Activated CD4-positive, alpha-beta T cell treated with anti-CD3 and anti-CD28 coated beads for 48 hours (primary cell): ENCODE measurements around the gene ARL6IP4.
"Not testable (repeated sequence)": the region's sequence is repeated elsewhere in the genome, so short reads cannot be mapped to it uniquely, and the experiment has no call there.

Experiments
- DNase-seq: peaks from one replicate; pipeline ENCODE4 v3.0.0-alpha.2; 2020

ARL6IP4 gene

DNA sequence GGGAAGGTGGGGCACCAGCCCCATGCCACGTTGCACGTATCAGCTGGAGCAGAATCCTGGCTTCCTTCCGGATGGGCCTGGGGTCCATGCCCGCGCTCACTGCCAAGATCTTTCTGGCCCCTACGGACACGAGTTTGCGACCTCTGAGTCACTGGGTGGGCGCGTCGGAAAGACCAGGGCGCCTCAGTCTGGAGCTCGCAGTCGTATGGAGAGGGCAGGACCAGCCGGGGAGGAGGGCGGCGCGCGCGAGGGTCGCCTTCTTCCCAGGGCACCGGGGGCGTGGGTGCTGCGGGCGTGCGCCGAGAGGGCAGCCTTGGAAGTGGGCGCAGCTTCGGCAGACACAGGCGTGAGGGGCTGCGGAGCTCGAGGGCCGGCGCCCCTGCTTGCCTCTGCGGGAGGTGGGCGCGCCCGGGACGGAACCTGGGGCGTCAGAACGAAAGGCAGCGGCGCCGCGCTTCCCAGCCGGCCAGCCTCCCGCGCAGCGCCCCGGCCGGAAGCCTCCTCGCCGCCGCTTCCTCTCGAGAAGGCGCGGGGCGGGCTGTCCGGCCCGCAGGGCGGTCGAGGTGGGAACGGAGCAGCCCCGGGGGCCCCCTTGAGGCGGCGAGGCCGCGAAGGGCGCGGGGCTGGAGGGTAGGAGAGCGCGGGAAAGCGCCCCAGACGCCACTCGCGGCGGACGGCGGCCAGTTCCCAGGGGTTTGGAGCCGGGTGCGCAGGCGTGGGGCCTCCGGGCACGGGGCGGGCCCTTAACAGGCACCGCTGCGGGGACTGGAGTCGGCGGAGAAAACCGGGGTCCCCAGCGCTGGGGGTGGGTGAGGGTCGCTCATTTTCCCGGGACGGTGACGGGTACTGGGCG, at the start of gene ARL6IP4:
Gene ARL6IP4 (plus strand): TSS at position 499 of the 853 bp plus-strand sequence. CDS start 459 bp downstream, outside the sequence.
- peak; percentile 75 for DNase-seq

DNA sequence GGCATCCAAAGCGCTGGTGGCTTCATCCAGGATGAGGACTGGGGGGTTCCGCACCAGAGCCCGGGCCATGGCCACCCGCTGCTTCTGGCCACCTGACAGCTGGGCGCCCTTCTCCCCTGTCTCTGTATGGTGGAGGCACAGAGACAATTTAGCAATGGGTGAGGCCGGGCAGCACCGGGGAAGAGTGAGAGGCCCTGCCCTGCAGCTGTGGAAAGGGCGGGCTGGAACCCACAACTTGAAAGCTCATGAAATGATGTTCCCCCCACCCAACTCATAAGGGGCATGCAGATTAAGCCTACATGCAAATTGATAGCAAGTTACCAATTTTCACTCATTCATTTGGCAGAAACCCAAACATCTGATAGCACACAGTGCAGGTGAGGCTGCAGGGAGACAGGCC, 48.3 kb upstream of the ARL6IP4 start:
- no peak for DNase-seq

DNA sequence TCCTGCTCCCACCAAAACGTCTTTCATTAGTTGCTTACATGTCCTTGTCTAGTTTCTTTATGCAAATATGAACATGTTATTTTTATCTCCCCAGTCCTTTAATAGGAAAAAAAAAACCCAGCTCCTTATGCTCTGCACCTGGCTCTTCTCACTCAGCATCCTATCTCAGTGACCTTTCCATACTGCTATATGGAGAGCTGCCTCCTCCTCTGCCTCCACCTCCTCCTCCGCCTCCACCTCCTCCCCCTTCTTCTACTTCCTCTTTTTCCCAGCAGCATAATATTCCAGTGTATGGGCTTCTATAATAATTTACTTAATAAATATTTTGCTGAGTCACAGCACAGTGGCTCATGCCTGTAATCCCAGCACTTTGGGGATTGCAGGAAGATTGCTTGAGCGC, 45.8 kb upstream of the ARL6IP4 start:
- no peak for DNase-seq

DNA sequence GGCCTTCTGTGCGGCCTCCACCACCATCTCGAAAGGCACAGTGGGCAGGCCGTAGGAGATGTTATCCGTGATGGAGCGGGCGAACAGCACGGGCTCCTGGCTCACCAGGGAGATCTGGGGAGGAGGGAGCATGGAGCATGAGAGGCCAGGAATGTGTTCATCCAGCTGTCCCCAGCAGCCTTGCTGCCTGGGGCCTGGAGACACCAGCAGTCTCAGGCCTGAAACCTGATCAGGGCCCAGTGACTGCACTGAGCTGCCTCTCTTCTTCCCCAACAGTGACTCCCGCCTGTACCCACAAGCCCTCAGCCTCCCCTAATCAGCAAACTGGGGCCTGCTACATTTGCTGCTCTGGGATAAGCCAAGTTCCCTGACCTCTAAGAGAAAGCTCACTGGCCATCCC, 45.2 kb upstream of the ARL6IP4 start:
- DNase-seq: no peak

DNA sequence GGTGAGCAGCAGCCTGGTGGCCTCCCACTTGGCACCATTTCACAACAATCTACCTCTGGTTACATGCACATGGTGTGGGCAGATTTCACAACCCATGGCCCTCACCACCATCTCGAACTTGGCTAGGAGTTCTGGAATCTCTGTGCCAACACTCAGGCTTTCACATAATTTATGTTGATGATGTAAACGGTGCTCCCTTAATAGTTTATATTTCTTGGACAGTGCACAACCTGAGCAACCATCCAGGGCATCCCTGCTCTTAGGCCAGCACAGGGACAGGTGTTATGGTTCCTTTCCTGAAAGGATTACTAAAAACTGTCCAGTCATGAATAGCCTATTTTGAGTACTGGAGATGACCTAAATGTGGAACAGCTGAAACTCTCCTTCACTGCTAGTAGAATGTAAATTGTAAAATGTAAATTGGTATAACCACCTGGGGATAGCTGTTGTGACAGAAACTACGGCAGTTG, 42.8 kb upstream of the ARL6IP4 start:
- DNase-seq: no peak

DNA sequence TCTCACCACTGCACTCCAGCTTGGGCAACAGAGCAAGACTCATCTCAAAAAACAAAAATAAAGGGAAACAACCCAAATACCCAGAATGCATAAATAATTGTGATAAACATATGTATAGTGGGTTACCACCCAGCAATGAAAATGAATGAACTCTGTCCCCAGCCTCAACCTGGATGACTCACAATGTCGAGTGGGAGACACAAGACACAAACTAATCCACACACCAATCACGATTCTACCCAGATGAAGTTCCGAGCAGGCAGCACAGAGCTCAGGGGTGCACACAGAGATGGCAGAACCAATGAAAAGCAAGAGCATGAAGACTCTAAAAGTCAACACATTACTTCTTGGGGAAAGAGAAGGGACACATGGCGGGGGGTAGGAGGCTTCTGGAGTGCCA, 41.4 kb upstream of the ARL6IP4 start:
- no peak for DNase-seq

DNA sequence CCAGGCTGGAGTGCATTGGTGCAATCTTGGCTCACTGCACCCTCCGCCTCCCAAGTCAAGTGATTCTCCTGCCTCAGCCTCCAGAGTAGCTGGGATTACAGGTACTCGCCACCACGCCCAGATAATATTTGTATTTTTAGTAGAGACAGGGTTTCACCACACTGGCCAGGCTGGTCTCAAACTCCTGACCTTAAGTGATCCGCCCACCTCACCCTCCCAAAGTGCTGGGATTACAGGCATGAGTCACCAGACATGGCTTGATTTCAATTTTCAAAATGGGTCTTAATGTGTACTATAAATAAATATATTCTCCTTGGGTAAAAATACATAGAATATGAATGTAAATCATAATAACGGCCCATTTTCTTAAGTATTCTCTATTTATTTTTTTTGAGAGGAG, 39.1 kb upstream of the ARL6IP4 start:
- DNase-seq: not testable (repeated sequence)

DNA sequence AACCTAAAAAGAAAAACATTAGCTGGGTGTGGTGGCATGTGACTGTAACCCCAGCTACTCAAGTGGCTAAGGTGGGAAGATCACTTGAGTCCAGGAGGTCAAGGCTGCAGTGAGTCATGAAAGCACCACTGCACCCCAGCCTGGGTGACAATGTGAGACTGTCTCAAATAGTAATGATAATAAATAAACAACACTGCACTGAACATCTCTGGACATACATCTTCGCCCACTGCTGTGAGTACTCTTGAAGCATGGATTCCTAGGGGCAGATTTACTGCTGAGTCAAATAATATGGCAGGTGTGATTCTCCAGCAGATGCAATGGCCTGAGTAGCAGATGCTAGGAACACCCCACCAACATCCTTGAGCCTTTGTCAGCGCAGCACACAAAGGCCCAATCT, 37.8 kb upstream of the ARL6IP4 start:
- DNase-seq: no peak

DNA sequence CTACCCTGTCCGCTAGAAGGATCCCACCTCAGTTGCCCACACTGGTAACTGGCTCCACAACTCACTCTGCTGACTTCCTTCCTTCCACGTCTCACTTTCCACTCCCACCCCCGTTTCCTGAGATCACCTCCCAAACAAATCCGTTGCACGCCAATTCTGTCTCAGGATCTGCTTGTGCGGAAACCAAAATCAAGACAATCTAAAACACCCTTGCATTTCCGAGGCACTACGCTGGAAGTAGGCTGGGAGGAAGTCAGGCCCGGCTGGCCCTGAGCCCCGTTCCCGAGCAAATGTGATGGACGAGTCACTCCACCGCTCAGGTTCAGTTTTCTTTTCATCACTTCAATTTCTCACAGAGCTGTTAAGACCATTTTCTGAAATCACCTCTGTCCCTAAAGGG, 37.3 kb upstream of the ARL6IP4 start:
- DNase-seq: no peak

DNA sequence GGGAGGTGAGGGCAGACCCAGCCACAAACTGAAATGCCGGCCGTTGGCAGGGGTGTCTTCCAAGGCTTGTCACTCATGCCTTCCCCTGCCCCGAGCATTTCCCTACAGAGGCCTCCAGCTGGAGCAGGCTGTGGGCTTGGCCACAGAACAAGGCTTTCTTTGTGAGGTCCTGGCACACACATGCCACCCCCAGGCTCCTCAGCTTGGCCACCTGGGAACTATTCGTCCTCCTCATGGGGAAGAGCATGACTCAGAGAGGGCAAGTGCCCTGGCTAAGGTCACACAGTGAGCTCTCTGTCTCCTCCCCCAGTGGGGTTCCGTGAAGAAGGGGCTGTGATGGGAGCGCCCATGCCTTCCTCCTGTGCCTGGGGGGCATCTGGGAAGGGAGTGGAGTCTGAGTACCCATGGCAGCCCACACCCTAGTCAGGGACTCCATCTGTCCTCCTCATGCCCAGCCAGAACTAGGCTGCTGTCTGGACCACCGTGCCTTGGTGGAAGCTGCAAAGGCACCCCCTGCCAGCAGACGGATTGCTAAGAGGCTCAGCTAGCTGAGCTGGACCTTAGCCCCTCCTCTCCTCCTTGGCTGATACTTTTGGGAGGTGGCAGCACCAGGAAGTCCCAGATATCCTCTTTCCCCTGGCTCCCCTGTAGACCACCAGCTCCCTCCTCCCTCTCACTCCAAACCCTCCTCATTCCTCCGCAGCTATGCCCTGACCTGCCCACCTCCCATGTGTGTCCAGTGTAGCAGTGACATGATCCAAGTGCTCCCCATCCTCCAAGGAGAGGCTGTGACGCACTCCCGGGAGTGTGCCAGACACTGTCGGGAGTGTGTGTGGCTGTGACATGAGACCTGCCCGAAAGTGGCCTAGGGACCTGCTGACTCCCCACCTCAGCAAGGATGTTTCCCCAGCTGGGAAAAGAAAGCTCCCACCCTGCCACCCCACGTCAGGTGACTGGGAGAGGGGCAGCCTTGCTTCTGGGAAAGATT, 35.6 kb upstream of the ARL6IP4 start:
- DNase-seq: no peak

DNA sequence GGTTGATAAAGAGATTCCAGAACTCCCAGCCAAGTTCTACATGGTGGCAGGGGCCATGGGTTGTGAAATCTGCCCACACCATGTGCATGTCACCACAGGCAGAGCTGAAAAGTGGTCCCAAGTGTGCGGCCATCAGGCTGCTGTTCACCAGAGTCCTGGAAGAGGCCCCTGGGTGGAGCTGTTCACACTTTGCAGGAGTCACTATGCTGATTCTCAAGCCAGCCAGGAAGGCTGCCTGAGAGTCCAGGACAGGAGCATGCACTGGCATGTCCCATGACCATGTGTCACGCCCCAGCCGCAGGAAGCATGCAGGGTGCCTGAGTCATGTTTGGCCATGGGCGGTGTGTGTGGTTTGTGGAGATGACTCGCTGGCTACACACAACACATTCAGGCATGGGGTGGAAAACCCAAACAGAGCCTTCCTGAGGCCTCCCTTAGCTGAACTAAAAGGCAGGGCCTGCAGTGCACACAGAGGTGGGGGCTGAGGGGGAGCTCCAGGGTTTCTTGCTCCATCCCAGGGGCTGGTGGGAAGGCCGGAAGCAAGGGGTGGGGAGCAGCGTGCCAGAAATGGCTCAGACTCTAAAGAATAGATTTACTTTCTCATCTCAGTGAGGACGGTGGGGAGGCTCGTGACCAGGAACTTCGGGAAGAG, 33.7 kb upstream of the ARL6IP4 start:
- DNase-seq: peak; percentile 93

DNA sequence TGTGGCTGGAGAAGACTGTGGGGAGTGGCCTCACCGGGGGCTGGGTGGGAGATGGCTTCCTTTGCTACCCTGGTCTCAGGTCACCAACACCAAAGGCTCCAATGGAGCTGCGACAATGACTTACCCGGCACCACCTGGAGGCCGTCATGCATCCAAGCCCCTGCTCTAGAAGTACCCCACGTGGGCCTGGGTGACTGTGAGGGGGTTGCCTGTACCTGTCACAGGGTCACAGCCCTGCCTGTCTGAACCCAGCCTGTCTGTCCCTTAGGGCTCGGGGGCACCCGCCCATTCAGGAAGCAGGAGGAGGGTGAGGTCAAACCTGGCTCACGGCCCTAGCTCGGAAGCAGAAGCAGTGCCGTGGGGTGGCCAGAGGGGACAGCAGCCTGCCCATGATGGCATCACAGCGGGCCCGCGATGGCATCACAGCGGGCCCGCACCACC, 33.1 kb upstream of the ARL6IP4 start:
- no peak for DNase-seq

DNA sequence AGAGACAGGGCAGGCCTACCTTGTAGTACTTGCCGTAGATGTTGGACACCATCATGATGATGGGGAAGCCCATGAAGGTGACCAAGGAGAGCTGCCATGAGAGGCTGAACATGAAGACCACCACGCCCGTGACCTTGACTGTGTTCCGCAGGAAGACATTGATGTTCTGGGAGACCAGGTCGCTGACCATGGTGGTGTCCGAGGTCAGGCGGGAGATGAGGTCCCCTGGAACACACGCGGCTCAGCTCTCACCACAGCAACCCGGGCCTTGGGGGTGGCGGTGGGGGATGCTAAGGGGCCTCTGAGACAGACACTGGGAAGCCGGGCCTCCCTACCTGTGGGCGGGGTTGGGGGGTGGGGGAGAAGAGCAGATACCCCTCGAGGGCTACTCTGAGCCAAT, 31.9 kb upstream of the ARL6IP4 start:
- no peak for DNase-seq

DNA sequence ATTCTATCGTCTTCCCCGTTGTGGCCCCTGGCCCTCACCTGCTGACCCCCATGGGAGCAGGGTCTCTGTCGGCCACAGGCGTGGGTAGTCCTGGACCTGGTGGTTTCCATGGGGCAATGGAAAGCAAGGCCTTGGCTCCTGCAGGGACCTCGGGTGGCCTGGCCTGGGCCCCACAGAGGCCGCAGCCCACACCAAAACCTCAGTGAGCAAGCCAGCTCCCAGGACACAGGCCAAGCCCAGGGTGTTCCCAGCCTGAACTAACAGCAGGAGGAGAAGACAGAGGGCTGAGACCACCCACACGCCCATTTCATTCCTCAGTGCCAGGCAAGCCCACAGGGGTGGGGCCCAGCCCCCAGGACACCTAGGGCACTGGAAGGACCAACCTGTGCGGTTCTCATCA, 31.1 kb upstream of the ARL6IP4 start:
- DNase-seq: no peak

DNA sequence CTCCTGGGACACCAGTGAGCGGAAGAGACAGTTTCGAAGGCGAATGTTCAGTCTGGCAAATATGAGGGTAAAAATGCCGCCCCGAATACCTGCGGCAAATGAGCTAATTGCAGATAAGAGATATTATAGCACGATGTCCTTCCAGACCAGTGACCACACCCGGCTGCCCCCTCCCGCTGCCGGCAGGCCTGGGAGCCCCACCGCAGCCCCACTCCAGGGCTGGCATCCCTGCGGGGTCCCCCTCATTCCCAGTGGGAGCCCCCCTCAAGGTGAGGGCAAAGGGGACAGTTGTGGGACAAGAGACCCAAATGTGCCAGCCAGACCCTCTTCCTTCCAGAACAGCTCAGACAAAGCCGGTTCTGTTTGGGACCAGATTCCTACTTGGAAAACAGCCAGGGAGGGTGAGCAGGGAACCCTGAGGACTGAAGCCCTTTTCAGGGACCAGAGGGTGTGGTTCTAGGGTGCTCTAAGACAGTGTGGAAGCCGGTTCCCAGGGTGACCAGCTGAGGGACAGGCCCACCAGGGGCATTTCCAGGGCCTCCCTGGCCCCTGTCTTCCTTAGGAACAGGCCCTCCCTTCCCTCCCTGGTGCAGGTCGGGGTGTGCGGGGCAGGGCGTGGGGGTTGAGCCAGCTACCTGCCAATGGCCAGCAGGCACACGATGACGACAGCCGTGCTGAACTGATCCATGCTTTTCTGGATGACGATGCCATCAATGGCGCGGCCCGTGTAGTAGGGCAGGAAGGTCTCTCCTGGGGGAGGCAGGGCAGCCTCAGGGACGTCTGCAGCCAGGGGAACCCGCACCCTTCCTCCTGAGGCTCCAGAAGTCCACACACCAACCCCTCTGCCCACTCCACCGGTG, 30.4 kb upstream of the ARL6IP4 start:
- no peak for DNase-seq

DNA sequence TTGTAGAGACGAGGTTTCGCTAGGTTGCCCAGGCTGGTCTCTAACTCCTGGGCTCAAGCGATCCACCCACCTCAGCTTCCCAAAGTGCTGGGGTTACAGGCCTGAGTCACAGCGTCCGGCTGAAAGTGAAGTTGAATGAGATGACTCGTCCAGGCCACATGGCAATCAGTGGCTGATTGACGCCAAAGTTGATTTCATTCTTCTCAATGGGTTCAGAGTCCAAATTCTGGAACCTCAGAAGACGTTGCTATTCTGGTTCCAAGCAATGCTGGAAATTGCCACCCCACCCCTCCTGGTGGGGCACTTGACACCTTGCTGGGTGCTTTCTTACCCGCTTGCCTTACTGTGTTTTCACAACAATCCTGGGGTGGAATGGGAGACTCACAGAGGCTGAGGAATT, 29.1 kb upstream of the ARL6IP4 start:
- no peak for DNase-seq

DNA sequence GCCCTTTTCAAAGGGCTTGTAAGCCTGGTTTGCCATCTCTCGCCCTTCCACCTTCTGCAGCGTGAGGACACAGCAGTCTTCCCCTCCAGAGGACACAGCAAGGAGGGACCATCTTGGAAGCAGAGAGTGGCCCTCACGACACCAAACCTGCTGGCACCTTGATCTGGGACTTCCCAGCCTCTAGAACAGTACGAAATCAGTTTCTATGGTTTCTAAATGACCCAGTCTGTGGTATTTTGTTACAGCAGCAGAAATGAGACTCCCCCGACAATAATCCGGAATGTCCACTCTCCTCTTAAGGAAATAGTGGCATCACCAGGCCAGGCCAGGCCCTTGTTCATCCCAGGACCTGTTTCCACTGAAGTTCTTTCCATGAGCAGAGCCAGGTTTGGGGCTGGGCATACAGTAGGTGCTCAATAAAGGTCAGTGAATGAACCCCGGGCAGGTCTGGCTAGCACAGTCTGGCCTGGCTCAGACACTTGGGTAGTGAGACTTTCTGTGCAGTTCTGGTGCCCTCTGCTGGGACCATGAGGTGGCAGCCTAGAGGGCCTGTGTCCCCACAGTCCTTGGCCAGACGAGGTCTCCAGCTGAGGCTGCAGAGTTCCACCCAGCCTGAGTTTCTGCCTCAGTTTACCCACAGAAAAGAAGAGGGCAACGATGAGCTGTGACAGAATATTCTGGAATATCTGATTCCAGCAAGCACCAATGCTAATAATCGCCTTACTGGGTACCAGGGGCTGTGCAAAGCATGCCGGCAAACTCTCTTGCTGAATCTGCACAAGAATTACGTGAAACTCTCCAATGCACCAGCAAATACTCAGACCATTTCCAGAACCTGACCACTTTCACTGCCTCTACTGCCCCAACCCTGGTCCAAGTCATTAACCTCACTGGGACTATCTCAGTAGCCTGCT, 28.2 kb upstream of the ARL6IP4 start:
- peak; percentile 80 for DNase-seq

DNA sequence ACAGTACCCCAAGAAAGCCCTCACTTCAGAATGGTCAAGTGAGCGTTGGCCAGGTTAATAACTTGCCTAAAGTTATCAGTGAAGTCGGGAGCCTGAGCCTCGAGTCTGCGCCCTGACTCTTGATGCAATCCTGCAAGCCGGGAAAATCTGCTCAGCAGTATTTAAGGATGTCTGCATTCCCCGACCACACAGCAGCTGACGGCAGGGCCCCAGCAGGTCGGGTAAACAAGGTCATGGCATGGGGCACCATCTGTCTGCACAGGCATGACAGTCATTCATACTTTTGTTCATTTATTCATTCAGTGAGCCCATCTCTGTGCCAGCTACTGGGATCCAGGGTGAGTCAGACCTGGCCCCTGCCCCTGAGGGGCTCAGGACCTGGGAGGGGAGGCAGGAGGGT, 25.3 kb upstream of the ARL6IP4 start:
- DNase-seq: no peak

DNA sequence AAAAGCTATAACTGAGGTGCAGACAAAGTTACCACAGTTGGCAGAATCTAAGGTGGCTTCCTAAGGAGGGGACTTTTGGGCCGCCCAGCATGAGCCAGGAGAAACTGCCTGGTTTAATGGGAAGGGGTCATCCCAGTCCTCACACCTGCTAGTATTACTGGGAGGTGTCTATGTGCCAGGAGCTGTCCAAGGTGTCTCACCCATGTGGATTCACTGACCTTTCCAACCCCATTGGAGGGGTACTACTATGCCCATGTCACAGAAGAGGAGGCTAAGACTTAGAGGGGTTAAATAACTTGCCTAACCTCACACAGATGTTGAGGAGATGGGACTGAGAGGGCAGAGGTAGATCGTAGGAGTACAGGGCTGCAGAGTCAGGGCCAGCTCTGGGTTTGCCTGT, 24.4 kb upstream of the ARL6IP4 start:
- DNase-seq: no peak

DNA sequence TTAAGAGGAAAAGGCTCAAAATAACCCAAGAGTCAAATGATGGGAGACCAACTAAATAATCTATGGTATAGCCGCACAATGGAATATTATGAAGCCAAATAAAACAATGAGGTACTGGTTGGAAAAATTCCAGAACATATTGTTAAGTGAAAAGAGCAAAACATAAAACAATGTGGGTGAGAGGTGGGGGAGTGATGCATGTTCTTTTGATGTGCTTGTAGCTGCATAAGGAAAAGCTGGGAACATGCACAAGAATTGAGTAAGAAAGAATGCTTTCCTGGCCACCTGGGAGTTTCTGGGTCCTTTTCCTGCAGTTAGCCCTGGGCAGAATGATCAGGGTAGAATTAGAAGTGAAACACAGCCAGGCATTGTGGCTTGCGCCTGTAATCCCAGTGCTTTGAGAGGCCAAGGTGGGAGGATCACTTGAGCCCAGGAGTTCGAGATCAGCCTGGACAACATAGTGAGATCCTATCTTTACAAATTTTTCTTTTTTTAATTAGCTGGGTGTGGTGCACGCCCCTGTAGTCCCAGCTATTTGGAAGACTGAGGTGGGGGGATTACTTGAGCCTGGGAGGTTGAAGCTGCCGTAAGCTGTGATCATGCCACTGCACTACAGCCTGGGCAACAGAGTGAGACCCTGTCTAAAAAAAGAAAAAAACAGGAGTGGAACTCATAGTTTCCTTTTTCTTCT, 22.1 kb upstream of the ARL6IP4 start:
- no peak for DNase-seq
